OCI-LY7 (cell line): ENCODE data around the gene MSANTD1.

ENCODE experiments used
- EZH2phosphoT487 ChIP-seq: fragments of 200-600 bp; sonication (generic); IDR thresholded peaks from 2 replicates; pipeline ENCODE4 v1.6.1; 2018; ENCODE audit warnings: low read depth, borderline replicate concordance, mild to moderate bottlenecking, mixed run types, antibody characterized with exemption, low read length, moderate library complexity, mixed read lengths
- TF ChIP-seq, protein P1 (sequence below): fragments of 200-600 bp; sonication (generic); conservative IDR thresholded peaks from 2 replicates; pipeline ENCODE4 v1.5.1; 2014; ENCODE audit warnings: mild to moderate bottlenecking, antibody characterized with exemption, low read length, moderate library complexity, mixed read lengths

DNA sequence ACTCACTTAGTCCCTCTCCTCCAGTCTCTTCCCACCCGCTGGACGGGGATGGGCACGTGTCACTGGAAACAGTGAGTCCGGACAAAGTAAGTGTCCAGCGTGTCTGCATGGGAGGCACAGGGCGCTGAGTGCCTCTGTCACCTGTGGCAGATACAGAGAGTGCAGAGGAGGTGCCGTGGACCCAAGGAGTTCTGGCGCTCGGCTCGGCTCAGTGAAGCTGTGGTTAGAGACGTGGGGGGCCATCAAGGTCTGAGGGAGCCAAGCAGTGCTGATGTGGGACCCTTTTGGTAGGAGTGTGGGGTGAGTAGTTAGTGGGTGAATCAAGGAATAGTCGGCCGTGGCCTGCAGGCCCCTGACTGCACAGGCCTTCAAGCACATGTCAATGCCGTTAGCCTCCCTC is 40.1 kb upstream of the MSANTD1 start:
- TF ChIP-seq, protein P1, sequence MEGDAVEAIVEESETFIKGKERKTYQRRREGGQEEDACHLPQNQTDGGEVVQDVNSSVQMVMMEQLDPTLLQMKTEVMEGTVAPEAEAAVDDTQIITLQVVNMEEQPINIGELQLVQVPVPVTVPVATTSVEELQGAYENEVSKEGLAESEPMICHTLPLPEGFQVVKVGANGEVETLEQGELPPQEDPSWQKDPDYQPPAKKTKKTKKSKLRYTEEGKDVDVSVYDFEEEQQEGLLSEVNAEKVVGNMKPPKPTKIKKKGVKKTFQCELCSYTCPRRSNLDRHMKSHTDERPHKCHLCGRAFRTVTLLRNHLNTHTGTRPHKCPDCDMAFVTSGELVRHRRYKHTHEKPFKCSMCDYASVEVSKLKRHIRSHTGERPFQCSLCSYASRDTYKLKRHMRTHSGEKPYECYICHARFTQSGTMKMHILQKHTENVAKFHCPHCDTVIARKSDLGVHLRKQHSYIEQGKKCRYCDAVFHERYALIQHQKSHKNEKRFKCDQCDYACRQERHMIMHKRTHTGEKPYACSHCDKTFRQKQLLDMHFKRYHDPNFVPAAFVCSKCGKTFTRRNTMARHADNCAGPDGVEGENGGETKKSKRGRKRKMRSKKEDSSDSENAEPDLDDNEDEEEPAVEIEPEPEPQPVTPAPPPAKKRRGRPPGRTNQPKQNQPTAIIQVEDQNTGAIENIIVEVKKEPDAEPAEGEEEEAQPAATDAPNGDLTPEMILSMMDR, result no peak
- no peak for TF ChIP-seq EZH2phosphoT487
